ENCODE data around the gene RELN.
A peak's percentile ranks its signal among the peaks of the same experiment; 100 is the strongest.

Gene RELN

GRCh38 chr7:103462358-103462757, 527.1 kb downstream of the RELN start:
- Histone ChIP-seq H3K9me3 (ENCODE audit: control insufficient read depth in 2 of 2, low read length in 2 of 2) (no peaks in the 10 kb centered on the region), H3K27me3 (ENCODE audit: control insufficient read depth in 2 of 2, insufficient read depth in 2 of 2, low read length in 2 of 2) (no peaks in the 10 kb centered on the region)

GRCh38 chr7:103447073-103447960, 542.1 kb downstream of the RELN start:
- peaks cover 14 to 19% of the 10 kb centered on the region in 2 donors for H3K27me3 ChIP-seq (ENCODE audit: control insufficient read depth in 2 of 2, insufficient read depth in 2 of 2, low read length in 2 of 2)

More at GRCh38 chr7:103462358-103462757, 527.1 kb downstream of the RELN start:
- no peak overlapping the region for H3K9ac ChIP-seq (ENCODE audit: low read depth in 1 of 2, low read length in 2 of 2)
- H3K4me1 ChIP-seq (ENCODE audit: control insufficient read depth in 2 of 2, insufficient read depth in 2 of 2, low read length in 2 of 2) = no peaks in the 10 kb centered on the region
- no peak overlapping the region for H3K4me3 ChIP-seq (ENCODE audit: low read length in 2 of 2)
- no peaks in the 10 kb centered on the region for H3K36me3 ChIP-seq (ENCODE audit: control insufficient read depth in 2 of 2, insufficient read depth in 2 of 2, low read length in 2 of 2)
- no peak overlapping the region for H3K27ac ChIP-seq (ENCODE audit: low read depth in 2 of 2, low read length in 2 of 2)

GRCh38 chr7:103446049-103446520, 543.4 kb downstream of the RELN start, which contains the start of gene SLC26A5:
Gene SLC26A5 (minus strand): TSS chr7:103446207. CDS start chr7:103421514, 24,693 bp downstream.
- peaks cover 14 to 19% of the 10 kb centered on the region in 2 donors for H3K27me3 ChIP-seq (ENCODE audit: control insufficient read depth in 2 of 2, insufficient read depth in 2 of 2, low read length in 2 of 2)
- no peak within 1 kb of the TSS for H3K27ac ChIP-seq (ENCODE audit: low read depth in 2 of 2, low read length in 2 of 2)
- H3K9me3 ChIP-seq (ENCODE audit: control insufficient read depth in 2 of 2, low read length in 2 of 2) = no peaks in the 10 kb centered on the region
- no peaks in the 10 kb centered on the region for H3K36me3 ChIP-seq (ENCODE audit: control insufficient read depth in 2 of 2, insufficient read depth in 2 of 2, low read length in 2 of 2)
- peak within 1 kb of the TSS in 1 of 2 donors; percentile 23 for H3K9ac ChIP-seq (ENCODE audit: low read depth in 1 of 2, low read length in 2 of 2)
- peak within 1 kb of the TSS; percentile 67 to 73 for H3K4me3 ChIP-seq (ENCODE audit: low read length in 2 of 2)
- H3K4me1 ChIP-seq (ENCODE audit: control insufficient read depth in 2 of 2, insufficient read depth in 2 of 2, low read length in 2 of 2) = peaks cover 6 to 10% of the 10 kb centered on the region in 2 donors

More at GRCh38 chr7:103447073-103447960, 542.1 kb downstream of the RELN start:
- Histone ChIP-seq H3K4me3 (ENCODE audit: low read length in 2 of 2) (no peak overlapping the region), H3K9ac (ENCODE audit: low read depth in 1 of 2, low read length in 2 of 2) (no peak overlapping the region), H3K27ac (ENCODE audit: low read depth in 2 of 2, low read length in 2 of 2) (no peak overlapping the region), H3K4me1 (ENCODE audit: control insufficient read depth in 2 of 2, insufficient read depth in 2 of 2, low read length in 2 of 2) (peaks cover 6 to 10% of the 10 kb centered on the region in 2 donors), H3K36me3 (ENCODE audit: control insufficient read depth in 2 of 2, insufficient read depth in 2 of 2, low read length in 2 of 2) (no peaks in the 10 kb centered on the region), H3K9me3 (ENCODE audit: control insufficient read depth in 2 of 2, low read length in 2 of 2) (no peaks in the 10 kb centered on the region)

- H3K9ac ChIP-seq (ENCODE audit: low read depth in 1 of 2, low read length in 2 of 2) = peak overlapping the region in 1 of 2 donors; percentile 23
- peaks cover 14 to 19% of the 10 kb centered on the region in 2 donors for H3K27me3 ChIP-seq (ENCODE audit: control insufficient read depth in 2 of 2, insufficient read depth in 2 of 2, low read length in 2 of 2)
- H3K27ac ChIP-seq (ENCODE audit: low read depth in 2 of 2, low read length in 2 of 2) = no peak overlapping the region
- peak overlapping the region; percentile 67 to 73 for H3K4me3 ChIP-seq (ENCODE audit: low read length in 2 of 2)
- H3K36me3 ChIP-seq (ENCODE audit: control insufficient read depth in 2 of 2, insufficient read depth in 2 of 2, low read length in 2 of 2) = no peaks in the 10 kb centered on the region
- no peaks in the 10 kb centered on the region for H3K9me3 ChIP-seq (ENCODE audit: control insufficient read depth in 2 of 2, low read length in 2 of 2)
- H3K4me1 ChIP-seq (ENCODE audit: control insufficient read depth in 2 of 2, insufficient read depth in 2 of 2, low read length in 2 of 2) = peaks cover 6 to 10% of the 10 kb centered on the region in 2 donors
Observed at GRCh38 chr7:103445228-103446048, 544.0 kb downstream of the RELN start.

- H3K4me1 ChIP-seq (ENCODE audit: control insufficient read depth in 2 of 2, insufficient read depth in 2 of 2, low read length in 2 of 2) = no peaks in the 10 kb centered on the region
- no peaks in the 10 kb centered on the region for H3K9me3 ChIP-seq (ENCODE audit: control insufficient read depth in 2 of 2, low read length in 2 of 2)
- no peak overlapping the region for H3K27ac ChIP-seq (ENCODE audit: low read depth in 2 of 2, low read length in 2 of 2)
- H3K4me3 ChIP-seq (ENCODE audit: low read length in 2 of 2) = no peak overlapping the region
- H3K27me3 ChIP-seq (ENCODE audit: control insufficient read depth in 2 of 2, insufficient read depth in 2 of 2, low read length in 2 of 2) = peaks cover 2 to 8% of the 10 kb centered on the region in 2 donors
- no peaks in the 10 kb centered on the region for H3K36me3 ChIP-seq (ENCODE audit: control insufficient read depth in 2 of 2, insufficient read depth in 2 of 2, low read length in 2 of 2)
- no peak overlapping the region for H3K9ac ChIP-seq (ENCODE audit: low read depth in 1 of 2, low read length in 2 of 2)
Observed at GRCh38 chr7:103439661-103440060, 549.8 kb downstream of the RELN start.

GRCh38 chr7:103437623-103438022, 551.8 kb downstream of the RELN start:
- Histone ChIP-seq H3K27ac (ENCODE audit: low read depth in 2 of 2, low read length in 2 of 2) (no peak overlapping the region), H3K27me3 (ENCODE audit: control insufficient read depth in 2 of 2, insufficient read depth in 2 of 2, low read length in 2 of 2) (no peaks in the 10 kb centered on the region)

GRCh38 chr7:103432712-103433111, 556.7 kb downstream of the RELN start:
- Histone ChIP-seq H3K9me3 (ENCODE audit: control insufficient read depth in 2 of 2, low read length in 2 of 2) (no peaks in the 10 kb centered on the region), H3K9ac (ENCODE audit: low read depth in 1 of 2, low read length in 2 of 2) (no peak overlapping the region), H3K36me3 (ENCODE audit: control insufficient read depth in 2 of 2, insufficient read depth in 2 of 2, low read length in 2 of 2) (no peaks in the 10 kb centered on the region), H3K27me3 (ENCODE audit: control insufficient read depth in 2 of 2, insufficient read depth in 2 of 2, low read length in 2 of 2) (no peaks in the 10 kb centered on the region), H3K4me3 (ENCODE audit: low read length in 2 of 2) (no peak overlapping the region), H3K4me1 (ENCODE audit: control insufficient read depth in 2 of 2, insufficient read depth in 2 of 2, low read length in 2 of 2) (no peaks in the 10 kb centered on the region), H3K27ac (ENCODE audit: low read depth in 2 of 2, low read length in 2 of 2) (no peak overlapping the region)

More at GRCh38 chr7:103437623-103438022, 551.8 kb downstream of the RELN start:
- H3K9ac ChIP-seq (ENCODE audit: low read depth in 1 of 2, low read length in 2 of 2) = no peak overlapping the region
- no peaks in the 10 kb centered on the region for H3K36me3 ChIP-seq (ENCODE audit: control insufficient read depth in 2 of 2, insufficient read depth in 2 of 2, low read length in 2 of 2)
- H3K4me1 ChIP-seq (ENCODE audit: control insufficient read depth in 2 of 2, insufficient read depth in 2 of 2, low read length in 2 of 2) = no peaks in the 10 kb centered on the region
- H3K9me3 ChIP-seq (ENCODE audit: control insufficient read depth in 2 of 2, low read length in 2 of 2) = no peaks in the 10 kb centered on the region
- no peak overlapping the region for H3K4me3 ChIP-seq (ENCODE audit: low read length in 2 of 2)

GRCh38 chr7:103425177-103425576, 564.3 kb downstream of the RELN start:
- Histone ChIP-seq H3K4me1 (ENCODE audit: control insufficient read depth in 2 of 2, insufficient read depth in 2 of 2, low read length in 2 of 2) (no peaks in the 10 kb centered on the region), H3K36me3 (ENCODE audit: control insufficient read depth in 2 of 2, insufficient read depth in 2 of 2, low read length in 2 of 2) (no peaks in the 10 kb centered on the region), H3K4me3 (ENCODE audit: low read length in 2 of 2) (no peak overlapping the region), H3K27ac (ENCODE audit: low read depth in 2 of 2, low read length in 2 of 2) (no peak overlapping the region), H3K27me3 (ENCODE audit: control insufficient read depth in 2 of 2, insufficient read depth in 2 of 2, low read length in 2 of 2) (no peaks in the 10 kb centered on the region), H3K9ac (ENCODE audit: low read depth in 1 of 2, low read length in 2 of 2) (no peak overlapping the region), H3K9me3 (ENCODE audit: control insufficient read depth in 2 of 2, low read length in 2 of 2) (no peaks in the 10 kb centered on the region)

- no peak overlapping the region for H3K9ac ChIP-seq (ENCODE audit: low read depth in 1 of 2, low read length in 2 of 2)
- no peak overlapping the region for H3K4me3 ChIP-seq (ENCODE audit: low read length in 2 of 2)
- no peaks in the 10 kb centered on the region for H3K36me3 ChIP-seq (ENCODE audit: control insufficient read depth in 2 of 2, insufficient read depth in 2 of 2, low read length in 2 of 2)
- no peaks in the 10 kb centered on the region for H3K27me3 ChIP-seq (ENCODE audit: control insufficient read depth in 2 of 2, insufficient read depth in 2 of 2, low read length in 2 of 2)
- H3K27ac ChIP-seq (ENCODE audit: low read depth in 2 of 2, low read length in 2 of 2) = no peak overlapping the region
- no peaks in the 10 kb centered on the region for H3K9me3 ChIP-seq (ENCODE audit: control insufficient read depth in 2 of 2, low read length in 2 of 2)
- no peaks in the 10 kb centered on the region for H3K4me1 ChIP-seq (ENCODE audit: control insufficient read depth in 2 of 2, insufficient read depth in 2 of 2, low read length in 2 of 2)
Observed at GRCh38 chr7:103423467-103424179, 565.8 kb downstream of the RELN start.

All from mucosa of rectum (tissue), 2 donors.